GM12878 (cell line): ENCODE measurements around the gene DNASE1L3. TPM values are rescaled to one million over a fixed set of nuclear protein-coding genes. Genes with fewer than 3 reads are reported as not detected.

Experiments
- ATAC-seq: fragments of 200-7000 bp; cut with Tn5 transposase; 3 replicates; pipeline ENCODE4 v1.9.1; 2020; ENCODE audit warnings: mild to moderate bottlenecking, moderate library complexity
- BruUV-seq: library from RNA; stranded (reverse); fragments of 400-500 nt; replicated peaks from 2 replicates; lab custom pipeline; 2021; lab: Mats Ljungman, UMichigan
- CTCF ChIA-PET: fragments of 300-600 bp; sonication (Branson Sonifier 250); formaldehyde crosslinking; extraction: SDS; loops from one replicate; lab custom pipeline; 2021; ENCODE audit warnings: inconsistent platforms; lab: Yijun Ruan, JAX
- POLR2A ChIA-PET: fragments of 350-600 bp; formaldehyde crosslinking; extraction: SDS; loops from one replicate; lab custom pipeline; 2021; ENCODE audit warnings: inconsistent platforms; lab: Charles Lee
- RAD21 ChIA-PET: fragments of 300-600 bp; sonication (Branson Sonifier 250); formaldehyde crosslinking; loops from one replicate; lab custom pipeline; 2023; ENCODE audit warnings: antibody characterized with exemption; ENCODE audit not compliant: unreplicated experiment; lab: Charles Lee
- SMC1A ChIA-PET: fragments of 300-600 bp; sonication (Branson Sonifier 250); formaldehyde crosslinking; loops from one replicate; lab custom pipeline; 2023; ENCODE audit not compliant: unreplicated experiment, uncharacterized antibody; lab: Charles Lee
- DNase-seq: peaks from one replicate; pipeline ENCODE4 v3.0.0-alpha.2; 2011; ENCODE audit warnings: low read depth, low spot score
- FAIRE-seq: peaks from 3 replicates; lab custom pipeline; 2011; peaks lifted over from hg19 to GRCh38; lab: Jason Lieb, UNC
- H2AFZ ChIP-seq: 2 replicates; pipeline ENCODE4 v1.6.0; 2011; ENCODE audit warnings: low read depth, low read length, control low read depth; ENCODE audit not compliant: control insufficient read depth
- H3K27ac ChIP-seq: 2 replicates; pipeline ENCODE4 v1.5.1; 2011; ENCODE audit warnings: control low read depth; ENCODE audit not compliant: control insufficient read depth, insufficient read depth
- H3K27me3 ChIP-seq, 2 experiments: replicated peaks in 1 of 2; 2 replicates each; pipeline versions ENCODE4 v1.6.0 to v1.6.1; 2011; ENCODE audit warnings: low read length in 1 of 2; ENCODE audit not compliant: control insufficient read depth in 2 of 2, insufficient read depth in 2 of 2
- H3K36me3 ChIP-seq, 2 experiments: 2 replicates each; pipeline ENCODE4 v1.5.1; 2011; ENCODE audit warnings: low read length in 1 of 2; ENCODE audit not compliant: control insufficient read depth in 2 of 2, insufficient read depth in 2 of 2
- H3K4me1 ChIP-seq: 2 replicates; pipeline ENCODE4 v1.6.1; 2011; ENCODE audit warnings: mild to moderate bottlenecking, low read length, moderate library complexity, mixed read lengths; ENCODE audit not compliant: control insufficient read depth, insufficient read depth
- H3K4me2 ChIP-seq: 2 replicates; pipeline ENCODE4 v1.6.0; 2011; ENCODE audit warnings: control low read depth; ENCODE audit not compliant: control insufficient read depth, insufficient read depth
- H3K4me3 ChIP-seq: fragments of 200-600 bp; sonication (generic); 2 replicates; pipeline ENCODE4 v1.5.1; 2016
- H3K79me2 ChIP-seq: 2 replicates; pipeline ENCODE4 v1.6.0; 2011; ENCODE audit warnings: low read length; ENCODE audit not compliant: control insufficient read depth, insufficient read depth
- H3K9ac ChIP-seq: 2 replicates; pipeline ENCODE4 v1.8.0; 2011; ENCODE audit warnings: low read length, control low read depth, mixed read lengths; ENCODE audit not compliant: control insufficient read depth, insufficient read depth
- H3K9me3 ChIP-seq: replicated peaks from 3 replicates; pipeline ENCODE4 v1.5.1; 2011; ENCODE audit warnings: mild to moderate bottlenecking, low read length; ENCODE audit not compliant: control insufficient read depth, insufficient read depth
- H4K20me1 ChIP-seq: 2 replicates; pipeline ENCODE4 v1.6.0; 2011; ENCODE audit not compliant: control insufficient read depth, insufficient read depth
- BHLHE40 ChIP-seq, 2 experiments: fragments of 450-650 bp in 1 of 2; IDR thresholded peaks; 2 replicates each; pipeline ENCODE4 v1.6.1; 2011 to 2017; ENCODE audit warnings: low read depth in 2 of 2, borderline replicate concordance in 1 of 2, improper control_type of control experiment in 1 of 2, low read length in 1 of 2, mild to moderate bottlenecking in 1 of 2
- CHD1 ChIP-seq: IDR thresholded peaks from 2 replicates; pipeline ENCODE4 v1.6.1; 2012; ENCODE audit warnings: low read depth, low read length, improper control_type of control experiment
- PAX5 ChIP-seq: IDR thresholded peaks from 2 replicates; pipeline ENCODE4 v1.6.1; 2011; ENCODE audit warnings: low read depth, low read length, borderline replicate concordance
- ZNF217 ChIP-seq: fragments of 450-650 bp; IDR thresholded peaks from 2 replicates; pipeline ENCODE4 v1.6.1; 2017; ENCODE audit warnings: antibody characterized with exemption, mild to moderate bottlenecking
- in situ Hi-C: fragments of 300-500 bp; cut with MboI; formaldehyde crosslinking; loops from 9 replicates; pipeline ENCODE4 v1.14.3; 2018; ENCODE audit warnings: mixed read lengths
- intact Hi-C: fragments of 100-400 bp; cut with micrococcal nuclease; formaldehyde crosslinking; loops from one replicate; pipeline ENCODE4 v1.14.2; 2022; ENCODE audit not compliant: unreplicated experiment
- polyA plus RNA-seq, 11 experiments: library from polyadenylated mRNA; depleted of rRNA in 4 of 11; unstranded in 6 of 11; stranded (reverse) in 5 of 11; fragments of >200 nt; fragmentation: Nextera tagmentation in 4 of 11; fragmentation: Illumina TruSeq in 1 of 11; extraction: Ambion mirVana in 4 of 11; extraction: Trizol in 1 of 11; gene quantifications; 1 replicate in 1 of 11; 2 replicates in 10 of 11; pipeline versions ENCODE4 v1.2.1 to v1.2.3, GENCODE V29; 2011 to 2016; ENCODE audit warnings: inconsistent platforms in 2 of 11, missing spikeins in 2 of 11, low read depth in 1 of 11
- total RNA-seq, 4 experiments: library from RNA; depleted of rRNA in 3 of 4; stranded (reverse); fragments of >200 nt in 3 of 4; fragmentation: Illumina TruSeq in 1 of 4; extraction: Trizol in 1 of 4; gene quantifications; 2 replicates each; pipeline versions ENCODE4 v1.2.1 to v1.2.3, GENCODE V29; 2013 to 2021
- TF ChIP-seq, protein P1 (sequence below): IDR thresholded peaks from 2 replicates; pipeline ENCODE4 v1.6.1; 2012; ENCODE audit warnings: low read depth, low read length, improper control_type of control experiment
- TF ChIP-seq, protein P2 (sequence below): fragments of 450-650 bp; IDR thresholded peaks from 2 replicates; pipeline ENCODE4 v1.6.1; 2014; ENCODE audit warnings: mild to moderate bottlenecking
- TF ChIP-seq, protein P3 (sequence below): fragments of 450-650 bp; IDR thresholded peaks from 2 replicates; pipeline ENCODE4 v1.6.1; 2017; ENCODE audit warnings: borderline replicate concordance
- TF ChIP-seq, protein P4 (sequence below): fragments of 450-650 bp; IDR thresholded peaks from 2 replicates; pipeline ENCODE4 v1.6.1; 2016; ENCODE audit warnings: mild to moderate bottlenecking
- TF ChIP-seq, protein P5 (sequence below): IDR thresholded peaks from 2 replicates; pipeline ENCODE4 v1.6.1; 2012; ENCODE audit warnings: low read depth, low read length, improper control_type of control experiment
- TF ChIP-seq, protein P6 (sequence below), 3 experiments: IDR thresholded peaks in 2 of 3; conservative IDR thresholded peaks in 1 of 3; 2 replicates each; pipeline ENCODE4 v1.5.1; 2011; ENCODE audit warnings: low read depth in 3 of 3, low read length in 3 of 3, mild to moderate bottlenecking in 3 of 3, control low read depth in 2 of 3, moderate library complexity in 2 of 3, inconsistent platforms in 1 of 3, mixed read lengths in 1 of 3; ENCODE audit not compliant: control insufficient read depth in 2 of 3, insufficient read depth in 1 of 3; ENCODE audit errors: extremely low read depth in 1 of 3

DNASE1L3 gene
- total and polyA plus RNA-seq, 10 of the 15 experiments (the other 5 are each of a cell fraction or from before 2014, with no cell fraction given): 3.2 to 72.1 (median 6.3) TPM

DNA sequence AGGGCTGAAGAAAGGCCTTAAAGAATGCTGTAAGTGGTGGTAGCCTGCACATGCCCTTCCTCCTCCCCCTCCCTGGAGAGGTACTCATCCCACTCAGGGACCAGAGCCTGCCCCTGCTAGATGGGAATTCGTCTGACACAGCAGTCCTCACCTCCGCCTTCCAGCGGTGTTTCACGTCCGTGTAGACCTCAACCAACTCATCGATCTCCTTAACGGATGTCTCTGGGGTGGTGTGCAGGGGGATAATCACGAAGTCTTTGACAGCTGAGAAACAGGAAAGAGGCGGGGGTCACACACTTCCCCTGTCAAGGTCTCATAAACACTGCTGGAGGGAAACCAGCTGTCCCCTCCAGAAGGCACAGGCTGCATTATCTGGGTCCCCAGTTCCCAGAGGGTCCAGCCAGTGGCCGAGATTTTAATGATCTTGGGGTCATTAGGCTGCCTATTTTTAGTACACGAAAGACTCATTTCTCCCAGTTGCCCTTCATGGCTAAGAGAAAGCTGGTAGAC, 9.9 kb downstream of the DNASE1L3 start (continued):
- TF ChIP-seq, protein P1, sequence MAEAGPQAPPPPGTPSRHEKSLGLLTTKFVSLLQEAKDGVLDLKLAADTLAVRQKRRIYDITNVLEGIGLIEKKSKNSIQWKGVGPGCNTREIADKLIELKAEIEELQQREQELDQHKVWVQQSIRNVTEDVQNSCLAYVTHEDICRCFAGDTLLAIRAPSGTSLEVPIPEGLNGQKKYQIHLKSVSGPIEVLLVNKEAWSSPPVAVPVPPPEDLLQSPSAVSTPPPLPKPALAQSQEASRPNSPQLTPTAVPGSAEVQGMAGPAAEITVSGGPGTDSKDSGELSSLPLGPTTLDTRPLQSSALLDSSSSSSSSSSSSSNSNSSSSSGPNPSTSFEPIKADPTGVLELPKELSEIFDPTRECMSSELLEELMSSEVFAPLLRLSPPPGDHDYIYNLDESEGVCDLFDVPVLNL: no peak
- TF ChIP-seq, protein P2, sequence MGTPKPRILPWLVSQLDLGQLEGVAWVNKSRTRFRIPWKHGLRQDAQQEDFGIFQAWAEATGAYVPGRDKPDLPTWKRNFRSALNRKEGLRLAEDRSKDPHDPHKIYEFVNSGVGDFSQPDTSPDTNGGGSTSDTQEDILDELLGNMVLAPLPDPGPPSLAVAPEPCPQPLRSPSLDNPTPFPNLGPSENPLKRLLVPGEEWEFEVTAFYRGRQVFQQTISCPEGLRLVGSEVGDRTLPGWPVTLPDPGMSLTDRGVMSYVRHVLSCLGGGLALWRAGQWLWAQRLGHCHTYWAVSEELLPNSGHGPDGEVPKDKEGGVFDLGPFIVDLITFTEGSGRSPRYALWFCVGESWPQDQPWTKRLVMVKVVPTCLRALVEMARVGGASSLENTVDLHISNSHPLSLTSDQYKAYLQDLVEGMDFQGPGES: no peak

DNA sequence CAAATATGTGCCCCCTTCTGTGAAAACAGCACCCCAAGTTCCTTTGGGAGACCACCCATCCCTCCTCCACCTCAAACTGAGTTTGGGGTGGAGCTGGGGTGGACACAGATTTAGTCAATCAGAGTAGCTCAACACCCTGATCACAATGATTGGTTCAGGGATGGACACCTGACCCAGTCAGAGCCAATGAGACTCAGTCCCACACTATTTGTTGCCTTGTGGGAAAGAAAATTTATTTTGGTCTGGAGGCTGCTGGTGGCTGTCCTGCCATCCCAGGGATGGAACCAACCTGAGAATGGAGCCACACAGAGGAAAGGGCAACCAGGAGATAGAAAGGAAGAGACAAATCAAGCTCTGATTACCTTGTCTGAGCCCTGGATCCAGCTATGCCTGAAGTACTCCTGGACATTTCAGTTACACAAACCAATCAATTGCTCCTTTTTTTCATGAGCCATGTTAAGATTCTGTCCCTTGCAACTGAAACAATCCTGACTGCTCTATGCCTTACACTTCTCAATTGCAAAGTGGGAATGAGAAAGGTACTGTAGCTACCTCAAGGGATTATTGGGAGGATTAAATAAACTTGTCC, 10.6 kb downstream of the DNASE1L3 start:
- peak overlapping the region; percentile 73 for H3K27ac ChIP-seq
- ChIA-PET RAD21 (interaction anchor here (0.7 to 8.1 kb wide), 12 partner anchors 12 to 150 kb away, joined by 3 to 285 read pairs (median 4); partner anchors contain the start of genes ABHD6, DNASE1L3, HTD2 and RPP14), CTCF (interaction anchor here (1.0 to 25.2 kb wide), 6 partner anchors 11 to 106 kb away, joined by 3 to 655 read pairs (median 6); partner anchors contain the start of genes DNASE1L3, HTD2 and RPP14), SMC1A (interaction anchor here (0.7 to 12.6 kb wide), 10 partner anchors 12 to 106 kb away, joined by 3 to 510 read pairs (median 4); partner anchors contain the start of genes DNASE1L3, HTD2 and RPP14), POLR2A (interaction anchor here (0.8 to 17.1 kb wide), 6 partner anchors 9 to 149 kb away, joined by 3 to 491 read pairs (median 4); partner anchors contain the start of genes DNASE1L3 and HTD2)
- H3K4me2 ChIP-seq: peak overlapping the region; percentile 43
- H4K20me1 ChIP-seq: no peaks in the 10 kb centered on the region
- H2AFZ ChIP-seq: no peak overlapping the region
- peaks cover 46% of the 10 kb centered on the region for H3K4me1 ChIP-seq
- DNase-seq: no peak
- no peak overlapping the region for H3K9ac ChIP-seq
- intact Hi-C loops: loop anchor here (2.0 kb wide), 1 partner anchor 15 kb away; no protein-coding TSS in a partner anchor
- H3K4me3 ChIP-seq: no peak overlapping the region
- FAIRE-seq: no peak
- peaks cover 0 to 1% of the 10 kb centered on the region in 2 experiments; a peak in 1 of 4 replicates for H3K36me3 ChIP-seq
- no peaks in the 10 kb centered on the region; the same call in 1 of the 2 replicates for H3K79me2 ChIP-seq
- TSS peak; percentile 96 for BruUV-seq
- H3K27me3 ChIP-seq: no peaks in the 10 kb centered on the region
- in situ Hi-C loops: loop anchor here (25.0 kb wide), 1 partner anchor 1187 kb away; no protein-coding TSS in a partner anchor
- ATAC-seq: peak; percentile 53
- peaks cover 10% of the 10 kb centered on the region for H3K9me3 ChIP-seq
- TF ChIP-seq, protein P3, sequence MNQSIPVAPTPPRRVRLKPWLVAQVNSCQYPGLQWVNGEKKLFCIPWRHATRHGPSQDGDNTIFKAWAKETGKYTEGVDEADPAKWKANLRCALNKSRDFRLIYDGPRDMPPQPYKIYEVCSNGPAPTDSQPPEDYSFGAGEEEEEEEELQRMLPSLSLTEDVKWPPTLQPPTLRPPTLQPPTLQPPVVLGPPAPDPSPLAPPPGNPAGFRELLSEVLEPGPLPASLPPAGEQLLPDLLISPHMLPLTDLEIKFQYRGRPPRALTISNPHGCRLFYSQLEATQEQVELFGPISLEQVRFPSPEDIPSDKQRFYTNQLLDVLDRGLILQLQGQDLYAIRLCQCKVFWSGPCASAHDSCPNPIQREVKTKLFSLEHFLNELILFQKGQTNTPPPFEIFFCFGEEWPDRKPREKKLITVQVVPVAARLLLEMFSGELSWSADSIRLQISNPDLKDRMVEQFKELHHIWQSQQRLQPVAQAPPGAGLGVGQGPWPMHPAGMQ: no peak
- TF ChIP-seq BHLHE40 (IDR thresholded peaks at IDR 0.05; ENCODE audit: borderline replicate concordance in 1 of 2, low read depth in 2 of 2, low read length in 1 of 2): no peak
- TF ChIP-seq, protein P2: no peak
- TF ChIP-seq CHD1: no peak
- TF ChIP-seq, protein P4, sequence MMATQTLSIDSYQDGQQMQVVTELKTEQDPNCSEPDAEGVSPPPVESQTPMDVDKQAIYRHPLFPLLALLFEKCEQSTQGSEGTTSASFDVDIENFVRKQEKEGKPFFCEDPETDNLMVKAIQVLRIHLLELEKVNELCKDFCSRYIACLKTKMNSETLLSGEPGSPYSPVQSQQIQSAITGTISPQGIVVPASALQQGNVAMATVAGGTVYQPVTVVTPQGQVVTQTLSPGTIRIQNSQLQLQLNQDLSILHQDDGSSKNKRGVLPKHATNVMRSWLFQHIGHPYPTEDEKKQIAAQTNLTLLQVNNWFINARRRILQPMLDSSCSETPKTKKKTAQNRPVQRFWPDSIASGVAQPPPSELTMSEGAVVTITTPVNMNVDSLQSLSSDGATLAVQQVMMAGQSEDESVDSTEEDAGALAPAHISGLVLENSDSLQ: 0 out of 2 replicates have a peak, but pooled peaks have one; percentile 9
- TF ChIP-seq PAX5: no peak
- TF ChIP-seq ZNF217: 0 out of 2 replicates have a peak, but pooled peaks have one; percentile 13
- TF ChIP-seq, protein P5, sequence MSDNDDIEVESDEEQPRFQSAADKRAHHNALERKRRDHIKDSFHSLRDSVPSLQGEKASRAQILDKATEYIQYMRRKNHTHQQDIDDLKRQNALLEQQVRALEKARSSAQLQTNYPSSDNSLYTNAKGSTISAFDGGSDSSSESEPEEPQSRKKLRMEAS: no peak
- TF ChIP-seq, protein P6, sequence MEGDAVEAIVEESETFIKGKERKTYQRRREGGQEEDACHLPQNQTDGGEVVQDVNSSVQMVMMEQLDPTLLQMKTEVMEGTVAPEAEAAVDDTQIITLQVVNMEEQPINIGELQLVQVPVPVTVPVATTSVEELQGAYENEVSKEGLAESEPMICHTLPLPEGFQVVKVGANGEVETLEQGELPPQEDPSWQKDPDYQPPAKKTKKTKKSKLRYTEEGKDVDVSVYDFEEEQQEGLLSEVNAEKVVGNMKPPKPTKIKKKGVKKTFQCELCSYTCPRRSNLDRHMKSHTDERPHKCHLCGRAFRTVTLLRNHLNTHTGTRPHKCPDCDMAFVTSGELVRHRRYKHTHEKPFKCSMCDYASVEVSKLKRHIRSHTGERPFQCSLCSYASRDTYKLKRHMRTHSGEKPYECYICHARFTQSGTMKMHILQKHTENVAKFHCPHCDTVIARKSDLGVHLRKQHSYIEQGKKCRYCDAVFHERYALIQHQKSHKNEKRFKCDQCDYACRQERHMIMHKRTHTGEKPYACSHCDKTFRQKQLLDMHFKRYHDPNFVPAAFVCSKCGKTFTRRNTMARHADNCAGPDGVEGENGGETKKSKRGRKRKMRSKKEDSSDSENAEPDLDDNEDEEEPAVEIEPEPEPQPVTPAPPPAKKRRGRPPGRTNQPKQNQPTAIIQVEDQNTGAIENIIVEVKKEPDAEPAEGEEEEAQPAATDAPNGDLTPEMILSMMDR (IDR thresholded peaks at IDR 0.05 in 2 of 3, conservative IDR thresholded peaks at IDR 0.05 in 1 of 3; ENCODE audit: control insufficient read depth in 2 of 3, extremely low read depth in 1 of 3, insufficient read depth in 1 of 3, low read depth in 3 of 3, low read length in 3 of 3): no peak
